Measurements from ENCODE around the gene OR52B4.

DNA sequence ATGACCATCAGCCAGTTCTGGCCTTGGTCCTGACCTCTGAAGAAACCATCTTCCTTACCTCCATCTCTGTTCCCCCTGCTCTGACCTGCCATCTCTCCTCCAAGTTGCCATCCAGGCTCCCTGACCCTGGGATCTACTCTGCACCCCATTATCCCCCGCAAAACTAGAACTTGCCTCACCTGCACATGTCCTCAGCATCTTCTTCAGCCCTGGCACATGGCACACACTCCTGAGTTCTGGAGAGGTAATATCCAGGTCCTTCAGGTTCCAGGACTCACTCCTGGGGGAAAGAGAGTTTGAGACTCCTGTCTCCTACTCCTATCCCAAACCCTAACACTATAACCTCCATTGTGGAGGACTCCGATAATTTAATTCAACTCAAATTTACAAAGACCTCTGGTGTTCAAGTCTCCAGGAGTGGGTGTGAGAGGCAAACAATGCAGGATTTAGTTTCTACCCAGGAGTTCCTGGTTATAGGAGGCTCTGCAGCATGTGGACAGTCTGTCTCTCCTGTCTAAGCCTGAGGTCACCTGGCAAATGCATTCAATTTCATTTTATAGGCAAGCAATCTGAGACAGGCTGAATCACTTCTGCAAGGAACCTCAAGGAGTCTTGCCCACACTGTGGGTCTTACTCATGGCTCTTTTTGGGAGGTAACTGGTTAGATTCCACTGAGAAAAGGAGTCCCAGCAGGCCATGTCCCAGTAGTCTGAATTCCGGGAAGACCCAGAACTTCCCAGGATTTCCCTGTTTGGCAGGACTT, 18.0 kb upstream of the OR52B4 start:
- TF ChIP-seq, protein P1, sequence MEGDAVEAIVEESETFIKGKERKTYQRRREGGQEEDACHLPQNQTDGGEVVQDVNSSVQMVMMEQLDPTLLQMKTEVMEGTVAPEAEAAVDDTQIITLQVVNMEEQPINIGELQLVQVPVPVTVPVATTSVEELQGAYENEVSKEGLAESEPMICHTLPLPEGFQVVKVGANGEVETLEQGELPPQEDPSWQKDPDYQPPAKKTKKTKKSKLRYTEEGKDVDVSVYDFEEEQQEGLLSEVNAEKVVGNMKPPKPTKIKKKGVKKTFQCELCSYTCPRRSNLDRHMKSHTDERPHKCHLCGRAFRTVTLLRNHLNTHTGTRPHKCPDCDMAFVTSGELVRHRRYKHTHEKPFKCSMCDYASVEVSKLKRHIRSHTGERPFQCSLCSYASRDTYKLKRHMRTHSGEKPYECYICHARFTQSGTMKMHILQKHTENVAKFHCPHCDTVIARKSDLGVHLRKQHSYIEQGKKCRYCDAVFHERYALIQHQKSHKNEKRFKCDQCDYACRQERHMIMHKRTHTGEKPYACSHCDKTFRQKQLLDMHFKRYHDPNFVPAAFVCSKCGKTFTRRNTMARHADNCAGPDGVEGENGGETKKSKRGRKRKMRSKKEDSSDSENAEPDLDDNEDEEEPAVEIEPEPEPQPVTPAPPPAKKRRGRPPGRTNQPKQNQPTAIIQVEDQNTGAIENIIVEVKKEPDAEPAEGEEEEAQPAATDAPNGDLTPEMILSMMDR (conservative IDR thresholded peaks at IDR 0.05 in 1 of 2, IDR thresholded peaks at IDR 0.05 in 1 of 2; ENCODE audit: low read depth in 1 of 2, low read length in 2 of 2), result no peak
- TF ChIP-seq EZH2 (IDR thresholded peaks at IDR 0.05; ENCODE audit: low read length, missing control alignments), result no peak
